H1 (cell line): Measurements from ENCODE around the gene LIPC. TPM values are rescaled to one million over a fixed set of nuclear protein-coding genes. Genes with fewer than 3 reads are reported as not detected.

Source experiments
- CTCF ChIA-PET: fragments of 300-600 bp; sonication (Branson Sonifier 250); formaldehyde crosslinking; loops from one replicate; lab custom pipeline; 2021; ENCODE audit not compliant: partially characterized antibody; lab: Charles Lee
- POLR2A ChIA-PET: fragments of 300-600 bp; sonication (Branson Sonifier 250); formaldehyde crosslinking; loops from one replicate; lab custom pipeline; 2021; ENCODE audit warnings: inconsistent platforms; ENCODE audit not compliant: partially characterized antibody; lab: Charles Lee
- DNase-seq, 2 experiments: peaks; one replicate each; pipeline versions ENCODE4 v3.0.0 to v3.0.0-alpha.2; 2010 to 2022; ENCODE audit warnings: low spot score in 2 of 2, low read depth in 1 of 2, mixed read lengths in 1 of 2
- FAIRE-seq: peaks from 2 replicates; lab custom pipeline; 2011; peaks lifted over from hg19 to GRCh38; lab: Jason Lieb, UNC
- H2AFZ ChIP-seq: 2 replicates; pipeline ENCODE4 v1.8.1; 2012; ENCODE audit warnings: low read length, inconsistent platforms
- H2AK5ac ChIP-seq: 2 replicates; pipeline ENCODE4 v1.6.1; 2013; ENCODE audit warnings: low read depth, low read length
- H2BK120ac ChIP-seq: replicated peaks from 2 replicates; pipeline ENCODE3; 2013; ENCODE audit warnings: low read depth, low read length, inconsistent platforms
- H2BK12ac ChIP-seq: 2 replicates; pipeline ENCODE4 v1.6.1; 2013; ENCODE audit warnings: low read depth, low read length
- H2BK15ac ChIP-seq: 2 replicates; pipeline ENCODE4 v1.6.1; 2013; ENCODE audit warnings: low read length
- H2BK20ac ChIP-seq: 2 replicates; pipeline ENCODE4 v1.6.1; 2013; ENCODE audit warnings: low read length
- H2BK5ac ChIP-seq: 2 replicates; pipeline ENCODE4 v1.6.1; 2013; ENCODE audit warnings: low read depth, low read length
- H3K14ac ChIP-seq: 2 replicates; pipeline ENCODE4 v1.6.1; 2013; ENCODE audit warnings: inconsistent platforms; ENCODE audit not compliant: insufficient read length
- H3K18ac ChIP-seq: 2 replicates; pipeline ENCODE4 v1.6.1; 2013; ENCODE audit warnings: low read length; ENCODE audit errors: extremely low read depth
- H3K23ac ChIP-seq: 2 replicates; pipeline ENCODE4 v1.6.1; 2013; ENCODE audit warnings: inconsistent platforms; ENCODE audit not compliant: insufficient read length
- H3K23me2 ChIP-seq: 2 replicates; pipeline ENCODE4 v1.6.1; 2013; ENCODE audit warnings: low read depth, low read length
- H3K27ac ChIP-seq: 2 replicates; pipeline ENCODE4 v1.6.1; 2011; ENCODE audit warnings: low read depth, low read length, inconsistent platforms
- H3K27me3 ChIP-seq, 4 experiments: replicated peaks in 1 of 4; 1 replicate in 1 of 4; 2 replicates in 3 of 4; pipeline versions ENCODE4 v1.6.1 to v1.8.1; 2011 to 2013; ENCODE audit warnings: low read length in 3 of 4, mild to moderate bottlenecking in 3 of 4, inconsistent platforms in 2 of 4, mixed read lengths in 2 of 4, moderate library complexity in 1 of 4; ENCODE audit not compliant: control insufficient read depth in 3 of 4, insufficient read depth in 3 of 4; ENCODE audit errors: extremely low read depth in 1 of 4
- H3K36me3 ChIP-seq, 4 experiments: 2 replicates each; pipeline versions ENCODE4 v1.6.1 to v1.8.1; 2011 to 2013; ENCODE audit warnings: mild to moderate bottlenecking in 4 of 4, low read length in 3 of 4, moderate library complexity in 2 of 4, control low read depth in 1 of 4, inconsistent platforms in 1 of 4; ENCODE audit not compliant: insufficient read depth in 4 of 4, control insufficient read depth in 2 of 4
- H3K4ac ChIP-seq: replicated peaks from 2 replicates; pipeline ENCODE3; 2013; ENCODE audit warnings: low read length, low read depth, mixed read lengths, inconsistent platforms; ENCODE audit not compliant: insufficient read length
- H3K4me1 ChIP-seq, 4 experiments: replicated peaks in 1 of 4; 1 replicate in 1 of 4; 2 replicates in 3 of 4; pipeline versions ENCODE4 v1.6.1 to v1.8.1; 2011 to 2013; ENCODE audit warnings: low read length in 3 of 4, inconsistent platforms in 2 of 4, mixed read lengths in 1 of 4; ENCODE audit not compliant: insufficient read depth in 4 of 4, control insufficient read depth in 3 of 4
- H3K4me2 ChIP-seq, 2 experiments: 2 replicates each; pipeline versions ENCODE4 v1.6.1 to v1.8.1; 2011 to 2013; ENCODE audit warnings: low read depth in 2 of 2, low read length in 2 of 2, control low read depth in 1 of 2, inconsistent platforms in 1 of 2, mild to moderate bottlenecking in 1 of 2; ENCODE audit not compliant: insufficient read depth in 1 of 2
- H3K4me3 ChIP-seq, 4 experiments: fragments of 200-600, 300-600 bp in 1 of 4; sonication (generic), shearing (Covaris generic), sonication (Bioruptor Twin) in 1 of 4; 2 replicates each; pipeline versions ENCODE4 v1.5.1 to v1.8.1; 2011 to 2016; ENCODE audit warnings: low read length in 4 of 4, low read depth in 3 of 4, control low read depth in 2 of 4, inconsistent platforms in 2 of 4, mild to moderate bottlenecking in 2 of 4, mixed read lengths in 1 of 4, moderate library complexity in 1 of 4; ENCODE audit not compliant: insufficient read depth in 2 of 4; ENCODE audit errors: extremely low read depth in 1 of 4
- H3K56ac ChIP-seq: replicated peaks from 2 replicates; pipeline ENCODE3; 2013; ENCODE audit warnings: low read depth, mild to moderate bottlenecking, mixed read lengths, low read length, inconsistent platforms; ENCODE audit not compliant: insufficient read length
- H3K79me1 ChIP-seq: 2 replicates; pipeline ENCODE4 v1.6.1; 2013; ENCODE audit warnings: low read depth, low read length, control low read depth
- H3K79me2 ChIP-seq, 2 experiments: 2 replicates each; pipeline versions ENCODE4 v1.6.1 to v1.8.1; 2012 to 2013; ENCODE audit warnings: low read length in 2 of 2, mild to moderate bottlenecking in 2 of 2, inconsistent platforms in 1 of 2; ENCODE audit not compliant: insufficient read depth in 2 of 2, control insufficient read depth in 1 of 2
- H3K9ac ChIP-seq, 4 experiments: replicated peaks in 1 of 4; 1 replicate in 1 of 4; 2 replicates in 3 of 4; pipeline versions ENCODE4 v1.6.1 to v1.8.1; 2011 to 2013; ENCODE audit warnings: low read depth in 3 of 4, low read length in 3 of 4, control low read depth in 2 of 4, mild to moderate bottlenecking in 2 of 4, moderate library complexity in 2 of 4, inconsistent platforms in 1 of 4; ENCODE audit errors: extremely low read depth in 1 of 4
- H3K9me3 ChIP-seq, 2 experiments: 2 replicates each; pipeline versions ENCODE4 v1.6.1 to v1.8.1; 2012 to 2013; ENCODE audit warnings: mild to moderate bottlenecking in 2 of 2, moderate library complexity in 2 of 2, control low read depth in 1 of 2, inconsistent platforms in 1 of 2, low read depth in 1 of 2, low read length in 1 of 2, mixed read lengths in 1 of 2; ENCODE audit not compliant: insufficient read depth in 2 of 2
- H4K20me1 ChIP-seq, 2 experiments: replicated peaks in 1 of 2; 2 replicates each; pipeline versions ENCODE3 to v1.8.1; 2011 to 2013; ENCODE audit warnings: inconsistent platforms in 2 of 2, low read length in 2 of 2, mild to moderate bottlenecking in 1 of 2; ENCODE audit not compliant: insufficient read depth in 2 of 2, control insufficient read depth in 1 of 2
- H4K5ac ChIP-seq: 2 replicates; pipeline ENCODE4 v1.6.1; 2013; ENCODE audit warnings: low read length, low read depth, mixed read lengths, inconsistent platforms; ENCODE audit not compliant: insufficient read length
- H4K8ac ChIP-seq: 2 replicates; pipeline ENCODE4 v1.8.0; 2013; ENCODE audit warnings: mild to moderate bottlenecking, moderate library complexity, low read length, inconsistent platforms; ENCODE audit not compliant: insufficient read depth; ENCODE audit errors: extremely low read depth
- H4K91ac ChIP-seq: replicated peaks from 2 replicates; pipeline ENCODE3; 2013; ENCODE audit warnings: low read length, mixed read lengths, inconsistent platforms; ENCODE audit not compliant: insufficient read length
- BCL11A ChIP-seq, 2 experiments: IDR thresholded peaks; one replicate each; pipeline ENCODE4 v1.6.1; 2011; ENCODE audit warnings: low read depth in 2 of 2, low read length in 2 of 2, mild to moderate bottlenecking in 2 of 2
- EGR1 ChIP-seq: IDR thresholded peaks from 2 replicates; pipeline ENCODE4 v1.6.1; 2011; ENCODE audit warnings: low read depth, low read length, borderline replicate concordance
- HDAC2 ChIP-seq, 2 experiments: fragments of 300-600 bp in 1 of 2; sonication (generic) in 1 of 2; IDR thresholded peaks; 2 replicates each; pipeline ENCODE4 v1.6.1; 2011 to 2012; ENCODE audit warnings: low read depth in 2 of 2, low read length in 2 of 2, mild to moderate bottlenecking in 2 of 2, moderate library complexity in 2 of 2, borderline replicate concordance in 1 of 2, inconsistent platforms in 1 of 2
- JUND ChIP-seq: IDR thresholded peaks from 2 replicates; pipeline ENCODE4 v1.6.1; 2011; ENCODE audit warnings: mild to moderate bottlenecking, improper control_type of control experiment, low read length
- NRF1 ChIP-seq: IDR thresholded peaks from 2 replicates; pipeline ENCODE4 v1.6.1; 2011; ENCODE audit warnings: mild to moderate bottlenecking, low read depth, low read length, improper control_type of control experiment
- PHF8 ChIP-seq: fragments of 200-600 bp; sonication (generic); conservative IDR thresholded peaks from 2 replicates; pipeline ENCODE4 v1.7.1; 2012; ENCODE audit warnings: low read depth, mild to moderate bottlenecking, inconsistent platforms, low read length, moderate library complexity
- RAD21 ChIP-seq, 2 experiments: IDR thresholded peaks in 1 of 2; conservative IDR thresholded peaks in 1 of 2; 2 replicates each; pipeline ENCODE4 v1.6.1; 2011; ENCODE audit warnings: low read depth in 2 of 2, low read length in 2 of 2, improper control_type of control experiment in 1 of 2, inconsistent platforms in 1 of 2, mild to moderate bottlenecking in 1 of 2, moderate library complexity in 1 of 2
- RFX5 ChIP-seq: IDR thresholded peaks from 2 replicates; pipeline ENCODE4 v1.6.1; 2011; ENCODE audit warnings: low read depth, low read length, improper control_type of control experiment, borderline replicate concordance
- SIN3A ChIP-seq, 2 experiments: IDR thresholded peaks in 1 of 2; conservative IDR thresholded peaks in 1 of 2; 2 replicates each; pipeline ENCODE4 v1.6.1; 2011 to 2012; ENCODE audit warnings: low read length in 2 of 2, improper control_type of control experiment in 1 of 2, low read depth in 1 of 2, mild to moderate bottlenecking in 1 of 2
- SP2 ChIP-seq: IDR thresholded peaks from 2 replicates; pipeline ENCODE4 v1.6.1; 2012; ENCODE audit warnings: mild to moderate bottlenecking, low read length, inconsistent platforms
- SUZ12 ChIP-seq: fragments of 200-600 bp; sonication (generic); IDR thresholded peaks from 2 replicates; pipeline ENCODE4 v1.6.1; 2012; ENCODE audit warnings: mild to moderate bottlenecking, inconsistent platforms, low read length, moderate library complexity, mixed read lengths
- TCF12 ChIP-seq: IDR thresholded peaks from 2 replicates; pipeline ENCODE4 v1.6.1; 2011; ENCODE audit warnings: low read depth, mild to moderate bottlenecking, low read length
- WGBS, 2 experiments: shearing (Covaris generic) in 1 of 2; methylation state at CpG; one replicate each; pipeline versions ENCODE4 v1.1.6 to v1.1.7; 2013 to 2015; ENCODE audit warnings: low lambda C conversion rate in 2 of 2, mixed read lengths in 2 of 2, inconsistent platforms in 1 of 2, low coverage in 1 of 2, missing lambda C conversion rate in 1 of 2; ENCODE audit not compliant: insufficient replicate concordance in 2 of 2, insufficient coverage in 1 of 2, insufficient read length in 1 of 2; ENCODE audit errors: extremely low coverage in 1 of 2, missing lambda C conversion rate in 1 of 2; 5-methylcytosine and 5-hydroxymethylcytosine counted together
- polyA plus RNA-seq, 7 experiments: library from polyadenylated mRNA; depleted of rRNA in 3 of 7; stranded (reverse) in 5 of 7; unstranded in 2 of 7; fragments of >200 nt in 5 of 7; fragments of 200-250 nt in 2 of 7; gene quantifications; 1 replicate in 5 of 7; 2 replicates in 1 of 7; 4 replicates in 1 of 7; pipeline versions ENCODE4 v1.2.1 to v1.2.3, GENCODE V29; 2011 to 2013; ENCODE audit warnings: missing spikeins in 2 of 7, mixed read lengths in 2 of 7
- total RNA-seq: library from RNA; stranded (reverse); fragmentation: NEBNext Ultra II Directional; extraction: Animal tissue kit (Norgen Biotek cat#: 25700); gene quantifications from 2 replicates; pipeline ENCODE4 v1.2.1, GENCODE V29; 2021

The LIPC gene
- total and polyA plus RNA-seq, 2 of the 8 experiments (the other 6 are each of a cell fraction or from before 2014, with no cell fraction given) = not detected

DNA sequence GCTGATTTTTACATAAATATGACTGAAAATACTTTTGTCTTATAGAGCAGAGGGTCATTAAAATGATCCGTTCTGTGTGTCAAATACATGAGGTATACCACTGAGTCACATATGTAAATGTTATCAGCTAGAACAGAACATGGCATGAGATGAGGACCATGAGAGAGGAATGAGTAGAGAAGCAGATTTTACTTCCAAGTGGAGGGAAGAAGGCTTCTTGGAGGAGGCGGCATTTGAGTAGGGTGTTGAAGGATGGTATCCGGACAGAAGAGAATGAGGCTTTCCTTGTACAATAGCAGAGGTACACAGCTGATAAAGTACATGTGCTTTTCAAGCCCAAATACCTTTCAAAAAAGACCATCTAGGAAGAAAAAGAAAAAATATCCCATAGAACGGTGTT, 4.8 kb downstream of the LIPC start:
- Histone ChIP-seq H2BK20ac (no peak overlapping the region), H3K36me3 (no peaks in the 10 kb centered on the region), H2BK5ac (no peak overlapping the region), H3K14ac (no peak overlapping the region), H3K4me2 (no peak overlapping the region), H2BK12ac (no peak overlapping the region), H3K27me3 (no peaks in the 10 kb centered on the region), H2AFZ (no peak overlapping the region), H3K4me1 (peaks cover 3 to 16% (median 6%) of the 10 kb centered on the region in 4 experiments; a peak in 6 of 7 replicates), H3K18ac (no peak overlapping the region), H3K23me2 (no peaks in the 10 kb centered on the region), H3K79me1 (no peaks in the 10 kb centered on the region), H3K79me2 (no peaks in the 10 kb centered on the region), H2BK15ac (no peak overlapping the region), H4K5ac (no peak overlapping the region), H4K20me1 (no peaks in the 10 kb centered on the region), H2BK120ac (no peak overlapping the region), H3K9ac (no peak overlapping the region), H3K27ac (no peak overlapping the region), H4K91ac (no peak overlapping the region), H3K23ac (no peak overlapping the region), H2AK5ac (no peak overlapping the region), H4K8ac (no peak overlapping the region), H3K4me3 (no peak overlapping the region), H3K4ac (no peak overlapping the region), H3K9me3 (no peaks in the 10 kb centered on the region), H3K56ac (no peak overlapping the region)
- no peak for FAIRE-seq
- POLR2A ChIA-PET = no interaction called here
- DNase-seq = no peak
- 91% methylated on average over 4 of the region's 4 CpGs; no CpG with 5 or more reads in 1 of the 2 experiments for WGBS, 2 experiments
- CTCF ChIA-PET = interaction anchor here (0.6 to 0.9 kb wide), 2 partner anchors 162 to 325 kb away, joined by 3 read pairs; no protein-coding TSS in a partner anchor
- TF ChIP-seq BCL11A (IDR thresholded peaks at IDR 0.05; ENCODE audit: low read depth in 2 of 2, low read length in 2 of 2) (no peak), RFX5 (no peak), RAD21 (IDR thresholded peaks at IDR 0.05 in 1 of 2, conservative IDR thresholded peaks at IDR 0.05 in 1 of 2; ENCODE audit: low read depth in 2 of 2, low read length in 2 of 2) (no peak), TCF12 (no peak), SIN3A (conservative IDR thresholded peaks at IDR 0.05 in 1 of 2, IDR thresholded peaks at IDR 0.05 in 1 of 2; ENCODE audit: low read depth in 1 of 2, low read length in 2 of 2) (no peak), SUZ12 (no peak), NRF1 (no peak), JUND (no peak), PHF8 (no peak), HDAC2 (IDR thresholded peaks at IDR 0.05; ENCODE audit: borderline replicate concordance in 1 of 2, low read depth in 2 of 2, low read length in 2 of 2) (no peak), EGR1 (no peak), SP2 (no peak)
